ENCODE measurements around the gene ADARB1.

DNA sequence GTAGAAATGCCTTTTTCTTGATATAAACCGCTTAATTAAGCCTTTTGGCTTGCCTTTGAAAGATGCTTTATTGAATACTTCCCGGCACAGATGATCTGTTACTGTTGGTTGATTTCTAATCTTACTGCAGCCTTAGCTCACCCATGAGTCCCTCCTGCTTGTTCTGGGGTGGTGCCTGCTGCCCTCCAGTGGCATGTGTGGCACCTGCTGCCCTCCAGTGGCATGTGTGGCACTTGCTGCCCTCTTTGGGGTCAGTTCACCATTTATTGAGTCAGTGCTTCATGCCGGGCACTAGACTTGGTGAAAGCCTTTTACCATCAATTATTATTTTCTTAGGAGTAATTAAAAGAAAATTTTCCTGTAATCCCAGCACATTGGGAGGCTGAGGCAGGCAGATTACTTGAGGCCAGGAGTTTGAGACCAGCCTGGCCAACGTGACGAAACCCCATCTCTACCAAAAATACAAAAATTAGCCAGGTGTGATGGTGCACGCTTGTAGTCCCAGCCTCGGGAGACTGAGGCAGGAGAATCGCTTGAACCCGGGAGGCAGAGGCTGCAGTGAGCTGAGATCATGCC, 54.3 kb downstream of the ADARB1 start:
- TF ChIP-seq, protein P1, sequence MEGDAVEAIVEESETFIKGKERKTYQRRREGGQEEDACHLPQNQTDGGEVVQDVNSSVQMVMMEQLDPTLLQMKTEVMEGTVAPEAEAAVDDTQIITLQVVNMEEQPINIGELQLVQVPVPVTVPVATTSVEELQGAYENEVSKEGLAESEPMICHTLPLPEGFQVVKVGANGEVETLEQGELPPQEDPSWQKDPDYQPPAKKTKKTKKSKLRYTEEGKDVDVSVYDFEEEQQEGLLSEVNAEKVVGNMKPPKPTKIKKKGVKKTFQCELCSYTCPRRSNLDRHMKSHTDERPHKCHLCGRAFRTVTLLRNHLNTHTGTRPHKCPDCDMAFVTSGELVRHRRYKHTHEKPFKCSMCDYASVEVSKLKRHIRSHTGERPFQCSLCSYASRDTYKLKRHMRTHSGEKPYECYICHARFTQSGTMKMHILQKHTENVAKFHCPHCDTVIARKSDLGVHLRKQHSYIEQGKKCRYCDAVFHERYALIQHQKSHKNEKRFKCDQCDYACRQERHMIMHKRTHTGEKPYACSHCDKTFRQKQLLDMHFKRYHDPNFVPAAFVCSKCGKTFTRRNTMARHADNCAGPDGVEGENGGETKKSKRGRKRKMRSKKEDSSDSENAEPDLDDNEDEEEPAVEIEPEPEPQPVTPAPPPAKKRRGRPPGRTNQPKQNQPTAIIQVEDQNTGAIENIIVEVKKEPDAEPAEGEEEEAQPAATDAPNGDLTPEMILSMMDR (conservative IDR thresholded peaks at IDR 0.05; ENCODE audit: low read length): peak; percentile 95
- TF ChIP-seq EZH2phosphoT487 (IDR thresholded peaks at IDR 0.05; ENCODE audit: borderline replicate concordance, low read depth, low read length): no peak

Measured in OCI-LY7 (cell line).